Measurements from ENCODE around the gene BABAM2. TPM values are rescaled to one million over a fixed set of nuclear protein-coding genes. Genes with fewer than 3 reads are reported as not detected.
"Not testable (repeated sequence)": the region's sequence is repeated elsewhere in the genome, so short reads cannot be mapped to it uniquely, and the experiment has no call there.

The BABAM2 gene
- total and polyA plus RNA-seq, 7 donors = 34.2 to 74.5 (median 52.3) TPM

GRCh38 chr2:27965841-27966240 is 75.3 kb downstream of the BABAM2 start:
- WGBS, 3 donors = 76 to 90% (median 79%) methylated on average over 2 of the region's 2 CpGs
- TF ChIP-seq CTCF (IDR thresholded peaks at IDR 0.05) = no peak
- Histone ChIP-seq H3K27me3 (ENCODE audit: insufficient read depth in 3 of 3, low read length in 2 of 3) (no peaks in the 10 kb centered on the region), H3K4me1 (peaks cover 14% of the 10 kb centered on the region), H3K9me3 (no peaks in the 10 kb centered on the region), H3K4me3 (no peak overlapping the region), H3K27ac (no peak overlapping the region), H3K36me3 (ENCODE audit: insufficient read depth in 1 of 2, low read depth in 1 of 2) (no peaks in the 10 kb centered on the region)
- intact Hi-C loops (cut with DNase I) = no loop called here
- no peak for DNase-seq
- no peak for ATAC-seq

GRCh38 chr2:27966466-27966865 is 75.9 kb downstream of the BABAM2 start:
- Histone ChIP-seq H3K27ac (peak overlapping the region; percentile 24), H3K36me3 (ENCODE audit: insufficient read depth in 1 of 2, low read depth in 1 of 2) (no peaks in the 10 kb centered on the region), H3K4me3 (no peak overlapping the region), H3K4me1 (peaks cover 14% of the 10 kb centered on the region), H3K9me3 (no peaks in the 10 kb centered on the region), H3K27me3 (ENCODE audit: insufficient read depth in 3 of 3, low read length in 2 of 3) (no peaks in the 10 kb centered on the region)
- ATAC-seq (peak in 2 of 4 donors; percentile 56 to 68), DNase-seq (peak in 1 of 2 donors; percentile 37)
- no peak for TF ChIP-seq CTCF (IDR thresholded peaks at IDR 0.05)
- intact Hi-C loops (cut with DNase I) = no loop called here
- 48 to 62% (median 48%) methylated on average over 3 of the region's 3 CpGs for WGBS, 3 donors

- peaks cover 14% of the 10 kb centered on the region for H3K4me1 ChIP-seq
- no peak overlapping the region for H3K4me3 ChIP-seq
- intact Hi-C loops (cut with DNase I) = no loop called here
- 46 to 62% (median 50%) methylated on average over 4 of the region's 4 CpGs for WGBS, 3 donors
- H3K27ac ChIP-seq = no peak overlapping the region
- ATAC-seq (peak in 2 of 4 donors; percentile 19 to 20), DNase-seq (no peak)
- no peaks in the 10 kb centered on the region for H3K27me3 ChIP-seq (ENCODE audit: insufficient read depth in 3 of 3, low read length in 2 of 3)
- no peaks in the 10 kb centered on the region for H3K36me3 ChIP-seq (ENCODE audit: insufficient read depth in 1 of 2, low read depth in 1 of 2)
- no peaks in the 10 kb centered on the region for H3K9me3 ChIP-seq
- no peak for TF ChIP-seq CTCF (IDR thresholded peaks at IDR 0.05)
Measured at GRCh38 chr2:27967076-27967475, 76.5 kb downstream of the BABAM2 start.

GRCh38 chr2:27968045-27968444 is 77.5 kb downstream of the BABAM2 start:
- H3K36me3 ChIP-seq (ENCODE audit: insufficient read depth in 1 of 2, low read depth in 1 of 2); H3K9me3 ChIP-seq; ATAC-seq; H3K4me3 ChIP-seq; DNase-seq; H3K27me3 ChIP-seq (ENCODE audit: insufficient read depth in 3 of 3, low read length in 2 of 3); intact Hi-C loops (cut with DNase I); H3K27ac ChIP-seq: not testable (repeated sequence)
- WGBS, 3 donors = 94 to 97% (median 96%) methylated on average over 4 of the region's 4 CpGs
- H3K4me1 ChIP-seq = peaks cover 14% of the 10 kb centered on the region

- H3K27ac ChIP-seq; H3K27me3 ChIP-seq (ENCODE audit: insufficient read depth in 3 of 3, low read length in 2 of 3); H3K4me3 ChIP-seq; intact Hi-C loops (cut with DNase I); H3K9me3 ChIP-seq; DNase-seq; ATAC-seq; H3K36me3 ChIP-seq (ENCODE audit: insufficient read depth in 1 of 2, low read depth in 1 of 2): not testable (repeated sequence)
- 94 to 96% (median 95%) methylated on average over 2 of the region's 2 CpGs for WGBS, 3 donors
- H3K4me1 ChIP-seq = peaks cover 14% of the 10 kb centered on the region
Measured at GRCh38 chr2:27968957-27969356, 78.4 kb downstream of the BABAM2 start.

GRCh38 chr2:27972311-27972710 is 81.8 kb downstream of the BABAM2 start:
- Histone ChIP-seq H3K4me3 (no peak overlapping the region), H3K27ac (no peak overlapping the region), H3K36me3 (ENCODE audit: insufficient read depth in 1 of 2, low read depth in 1 of 2) (no peaks in the 10 kb centered on the region), H3K4me1 (peaks cover 4% of the 10 kb centered on the region), H3K9me3 (no peaks in the 10 kb centered on the region), H3K27me3 (ENCODE audit: insufficient read depth in 3 of 3, low read length in 2 of 3) (no peaks in the 10 kb centered on the region)
- intact Hi-C loops (cut with DNase I) = no loop called here
- no peak for ATAC-seq
- 73 to 82% (median 75%) methylated on average over 2 of the region's 2 CpGs for WGBS, 3 donors
- TF ChIP-seq CTCF (IDR thresholded peaks at IDR 0.05) = no peak
- DNase-seq = no peak
